OCI-LY1 (cell line): Measurements from ENCODE around the gene SMG5.

ENCODE experiments used
- H2AFZ ChIP-seq: fragments of 200-600 bp; sonication (generic), shearing (Covaris generic); 2 replicates; pipeline ENCODE4 v1.6.0; 2014; ENCODE audit warnings: antibody characterized with exemption, mild to moderate bottlenecking, low read length
- H3F3A ChIP-seq: fragments of 200-600 bp; sonication (generic), shearing (Covaris generic); 2 replicates; pipeline ENCODE4 v1.6.0; 2014; ENCODE audit warnings: mild to moderate bottlenecking, antibody characterized with exemption, low read length, moderate library complexity; ENCODE audit not compliant: insufficient read depth
- H3K27ac ChIP-seq: fragments of 200-600 bp; sonication (generic); 2 replicates; pipeline ENCODE4 v1.5.1; 2014; ENCODE audit warnings: low read length, mixed run types, mild to moderate bottlenecking, low read depth; ENCODE audit not compliant: poor library complexity, severe bottlenecking
- H3K27me3 ChIP-seq: fragments of 200-600 bp; sonication (generic); 2 replicates; pipeline ENCODE4 v1.6.0; 2014; ENCODE audit warnings: antibody characterized with exemption, mild to moderate bottlenecking, low read length, moderate library complexity; ENCODE audit not compliant: insufficient read depth
- H3K36me3 ChIP-seq: fragments of 200-600 bp; sonication (generic); 2 replicates; pipeline ENCODE4 v1.6.1; 2014; ENCODE audit warnings: mild to moderate bottlenecking, antibody characterized with exemption, low read length, moderate library complexity, mixed read lengths; ENCODE audit not compliant: insufficient read depth
- H3K4me1 ChIP-seq: fragments of 200-600 bp; sonication (generic); 2 replicates; pipeline ENCODE4 v1.5.1; 2014; ENCODE audit warnings: mild to moderate bottlenecking, low read length, moderate library complexity; ENCODE audit not compliant: insufficient read depth, severe bottlenecking
- H3K4me2 ChIP-seq: fragments of 200-600 bp; sonication (generic), shearing (Covaris generic); 2 replicates; pipeline ENCODE4 v1.6.1; 2014; ENCODE audit warnings: low read length
- H3K4me3 ChIP-seq: fragments of 200-600 bp; sonication (generic); 2 replicates; pipeline ENCODE4 v1.5.1; 2014; ENCODE audit warnings: low read length, low read depth, mild to moderate bottlenecking, mixed read lengths; ENCODE audit not compliant: poor library complexity, severe bottlenecking
- H3K79me2 ChIP-seq: fragments of 200-600 bp; shearing (Covaris generic); 2 replicates; pipeline ENCODE4 v1.6.1; 2016; ENCODE audit warnings: mixed run types, low read length, mixed read lengths; ENCODE audit not compliant: insufficient read depth
- H3K9ac ChIP-seq: fragments of 200-600 bp; sonication (generic), shearing (Covaris generic); 2 replicates; pipeline ENCODE4 v1.6.1; 2014; ENCODE audit warnings: mild to moderate bottlenecking, low read length, mixed read lengths
- H3K9me2 ChIP-seq: fragments of 200-600 bp; sonication (generic), shearing (Covaris generic); 2 replicates; pipeline ENCODE4 v1.6.1; 2014; ENCODE audit warnings: low read depth, mild to moderate bottlenecking, low read length, mixed read lengths
- H3K9me3 ChIP-seq: fragments of 200-600 bp; shearing (Covaris generic); 2 replicates; pipeline ENCODE4 v1.6.1; 2014; ENCODE audit warnings: low read length, mixed read lengths
- H4K20me1 ChIP-seq: fragments of 200-600 bp; sonication (generic), shearing (Covaris generic); 2 replicates; pipeline ENCODE4 v1.6.0; 2016; ENCODE audit warnings: mild to moderate bottlenecking, low read length; ENCODE audit not compliant: insufficient read depth
- EZH2 ChIP-seq: fragments of 200-600 bp; sonication (generic), shearing (Covaris generic); IDR thresholded peaks from 2 replicates; pipeline ENCODE4 v1.8.0; 2017; ENCODE audit warnings: borderline replicate concordance, mixed run types, mild to moderate bottlenecking, antibody characterized with exemption, low read length, moderate library complexity, mixed read lengths

Gene SMG5

GRCh38 chr1:156200044-156200443 lies 82.6 kb downstream of the SMG5 start:
- Histone ChIP-seq H3K4me3 (no peak overlapping the region), H3F3A (no peaks in the 10 kb centered on the region), H3K27me3 (no peaks in the 10 kb centered on the region), H2AFZ (no peak overlapping the region), H3K27ac (no peak overlapping the region), H3K9me3 (no peaks in the 10 kb centered on the region), H3K4me1 (peaks cover 15% of the 10 kb centered on the region), H3K79me2 (peaks cover 20% of the 10 kb centered on the region), H3K9ac (no peak overlapping the region), H4K20me1 (no peaks in the 10 kb centered on the region), H3K9me2 (no peaks in the 10 kb centered on the region), H3K36me3 (peaks cover 48% of the 10 kb centered on the region), H3K4me2 (no peak overlapping the region)
- no peak for TF ChIP-seq EZH2
